Right renal cortex interstitium (tissue), 3 donors: ENCODE data around the gene CAMK2N1. TPM values are rescaled to one million over a fixed set of nuclear protein-coding genes. Genes with fewer than 3 reads are reported as not detected.
"Not testable (repeated sequence)": the region's sequence is repeated elsewhere in the genome, so short reads cannot be mapped to it uniquely, and the experiment has no call there.

ENCODE experiments used
- DNase-seq, 3 donors: peaks; one replicate each; pipeline ENCODE4 v3.0.0-alpha.2; 2013; ENCODE audit warnings: low read depth in 3 of 3, low spot score in 2 of 3
- polyA plus RNA-seq, 3 donors: library from polyadenylated mRNA; unstranded; fragments of 120-200 nt; gene quantifications; one replicate each; pipeline ENCODE4 v1.2.1, GENCODE V29; 2013; ENCODE audit not compliant: insufficient read length in 3 of 3

CAMK2N1 gene
- 10 to 100 TPM; 69.0 to 73.5 (median 72.3) TPM for polyA plus RNA-seq

DNA sequence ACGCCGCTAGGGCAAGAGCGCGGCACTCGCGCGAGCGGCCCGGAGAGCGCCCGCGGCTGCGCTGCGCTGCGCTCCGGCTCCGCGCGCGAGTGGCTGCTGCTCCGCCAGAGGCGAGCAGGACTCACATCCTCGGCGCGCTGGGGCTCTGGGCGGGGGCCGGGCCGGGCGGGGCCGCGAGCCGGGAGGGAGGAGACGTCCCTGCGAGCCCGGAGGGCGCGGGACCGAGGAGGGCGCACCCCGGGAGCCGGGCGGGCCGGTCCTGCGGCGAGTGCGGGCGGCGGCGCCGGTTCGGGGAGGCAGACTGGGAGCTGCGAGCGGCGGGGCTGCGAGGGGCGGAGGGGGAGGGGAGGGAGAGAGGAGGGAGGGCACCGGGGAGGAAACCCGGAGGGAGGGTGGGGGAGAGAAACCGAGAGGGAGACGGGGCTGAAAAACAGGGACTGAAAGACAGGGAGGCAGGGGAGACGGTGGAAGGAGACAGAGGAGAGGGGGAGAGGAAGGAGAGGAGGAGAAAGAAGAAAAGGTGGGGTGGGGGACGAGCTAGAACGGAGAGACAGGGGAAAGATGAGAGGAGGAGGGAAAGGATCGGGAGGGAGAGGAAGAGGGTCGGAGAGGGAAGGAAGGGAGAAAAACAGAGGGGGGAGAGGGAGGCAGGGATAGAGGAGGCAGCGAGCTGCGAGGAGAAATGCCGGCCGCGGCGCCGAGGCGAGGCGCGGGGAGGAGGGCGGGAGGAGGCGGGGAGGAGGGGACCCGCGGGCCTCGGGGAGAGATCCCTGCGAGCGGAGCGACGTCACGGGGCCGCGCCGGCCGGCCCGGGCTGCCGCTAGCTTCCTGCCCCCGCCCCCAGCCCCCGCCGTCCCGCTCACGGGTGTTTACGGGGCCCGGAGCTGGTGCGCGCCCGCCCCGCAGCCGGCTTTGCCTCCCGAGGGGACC lies at the start of gene CAMK2N1:
TSS of gene CAMK2N1 (minus strand) at position 684 of the 930 bp plus-strand sequence. CDS start 831 bp downstream, outside the sequence.
- no peak for DNase-seq

DNA sequence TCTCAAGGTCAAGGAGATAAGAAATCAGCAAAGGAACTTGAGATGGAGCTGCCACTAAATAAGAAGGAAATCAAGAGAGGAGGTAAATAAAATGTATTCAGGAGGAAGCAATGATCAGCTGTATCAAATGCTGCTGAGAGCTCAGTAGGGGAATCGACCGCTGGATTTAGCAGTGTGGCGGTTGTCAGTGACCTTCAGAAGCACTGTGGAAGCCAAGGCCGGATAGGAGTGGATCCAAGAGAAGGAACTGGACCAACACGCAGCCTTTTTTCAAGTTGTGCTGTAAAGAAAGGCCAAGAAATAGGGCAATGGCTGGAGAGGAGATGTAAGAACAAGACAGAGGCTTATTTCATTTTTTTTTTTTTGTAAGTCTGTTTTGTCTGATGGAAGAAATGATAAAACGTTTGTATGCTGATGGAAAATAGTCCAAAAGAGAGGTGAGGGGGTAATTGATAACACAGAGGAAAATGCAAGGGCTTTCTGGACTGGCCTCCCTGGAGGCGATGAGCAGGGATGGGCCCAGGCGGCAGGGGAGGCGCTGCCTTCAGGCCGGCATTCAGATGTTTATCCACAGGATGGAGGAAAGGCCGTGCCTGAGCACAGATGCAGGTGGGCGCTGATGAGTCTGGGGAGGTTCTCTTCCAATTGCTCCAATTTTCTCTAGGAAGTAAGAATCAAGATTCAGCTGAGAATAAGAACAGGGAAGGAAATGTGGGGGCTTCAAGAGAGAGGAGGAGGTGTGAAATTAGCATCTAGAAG lies 48.8 kb upstream of the CAMK2N1 start:
- no peak for DNase-seq

DNA sequence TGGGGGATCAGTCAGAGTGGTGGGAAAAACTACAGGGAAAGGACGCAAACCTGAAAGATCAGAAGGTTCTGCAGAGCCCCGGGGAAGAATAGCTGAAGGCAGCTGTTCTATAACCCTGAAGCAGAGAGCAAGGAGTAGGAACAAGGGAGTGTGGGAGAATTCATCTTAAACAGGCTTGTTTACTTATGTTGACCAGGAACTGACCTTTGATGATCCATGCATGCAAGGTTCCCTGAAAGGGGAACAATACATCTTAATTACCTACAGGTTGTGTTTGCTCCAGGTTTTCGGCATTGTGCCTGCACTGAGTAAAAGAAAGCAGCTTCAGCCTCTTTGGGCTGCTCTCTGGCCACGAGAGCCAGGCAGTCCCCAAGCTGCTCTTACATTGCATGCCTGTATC lies 47.6 kb upstream of the CAMK2N1 start:
- no peak for DNase-seq

DNA sequence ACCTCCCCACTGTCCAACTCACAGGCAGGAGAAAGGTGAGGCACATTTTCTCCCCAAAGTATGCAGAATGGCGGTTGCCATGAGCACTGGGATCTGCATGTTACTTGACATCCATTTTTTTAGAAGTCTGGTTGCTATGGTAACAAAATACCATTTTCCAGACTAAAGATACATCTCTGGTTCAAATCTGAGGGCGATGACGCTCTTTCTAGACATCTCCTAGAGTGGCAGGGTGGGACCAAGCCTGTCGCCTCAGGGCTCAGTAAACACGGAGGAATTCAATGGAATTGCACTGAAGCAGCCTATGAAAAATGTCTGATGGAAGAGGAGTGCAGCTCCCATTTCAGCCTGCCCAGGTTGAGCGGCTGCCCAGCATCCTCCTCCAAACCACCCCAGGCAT lies 44.9 kb upstream of the CAMK2N1 start:
- no peak for DNase-seq

DNA sequence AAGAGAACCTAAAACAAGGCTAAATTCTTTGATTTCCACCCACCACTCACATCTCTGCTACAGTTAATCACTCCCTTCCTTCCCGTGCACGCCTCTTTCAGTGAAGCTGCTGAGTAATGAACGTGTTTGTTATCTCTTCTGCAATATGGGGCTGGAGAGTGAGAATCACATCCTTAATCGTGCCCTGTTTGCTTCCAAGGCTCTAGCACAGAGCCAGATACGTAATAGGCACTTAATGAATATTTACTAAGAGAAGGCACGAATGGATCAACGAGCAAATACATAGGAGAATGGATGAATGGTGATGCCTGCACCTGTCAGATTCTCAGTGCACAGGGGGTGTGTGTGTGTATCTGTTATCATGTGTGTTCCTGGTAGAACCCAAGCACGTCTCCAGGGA lies 44.3 kb upstream of the CAMK2N1 start:
- DNase-seq, result no peak

DNA sequence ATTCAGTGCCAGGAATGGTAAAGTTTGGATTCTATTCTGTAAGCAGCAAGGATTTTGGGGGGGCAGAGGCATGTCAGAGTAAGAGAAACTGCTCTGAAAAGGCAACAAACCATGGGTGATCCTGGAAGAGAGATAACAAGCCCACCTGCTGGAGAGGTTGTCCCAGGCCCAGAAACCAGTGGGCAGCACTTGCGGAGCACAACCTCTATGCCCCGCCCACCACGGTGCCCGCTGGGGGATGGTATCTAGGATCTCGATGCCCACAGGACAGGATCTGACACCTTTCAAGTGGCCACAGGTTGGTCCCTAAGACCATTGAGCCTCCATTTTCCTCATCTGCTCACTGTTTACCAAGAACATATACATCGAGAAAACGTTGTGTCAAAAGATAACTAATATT lies 42.2 kb upstream of the CAMK2N1 start:
- no peak for DNase-seq

DNA sequence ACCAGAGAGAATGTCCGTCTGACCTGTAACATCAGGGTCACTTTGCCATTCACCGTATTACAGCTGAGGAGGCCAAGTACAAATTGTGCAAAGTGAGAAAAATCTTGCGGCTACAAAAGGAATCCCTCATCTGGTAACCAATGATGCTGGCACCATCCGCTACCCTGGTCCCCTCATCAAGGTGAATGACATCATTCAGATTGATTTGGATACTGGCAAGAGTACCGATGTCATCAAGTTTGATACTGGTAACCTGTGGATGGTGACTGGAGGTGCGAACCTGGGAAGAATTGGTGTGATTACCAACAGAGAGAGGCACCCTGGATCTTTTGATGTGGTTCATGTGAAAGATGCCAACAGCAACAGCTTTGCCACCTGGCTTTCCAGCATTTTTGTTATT lies 40.3 kb upstream of the CAMK2N1 start:
- DNase-seq, result no peak

DNA sequence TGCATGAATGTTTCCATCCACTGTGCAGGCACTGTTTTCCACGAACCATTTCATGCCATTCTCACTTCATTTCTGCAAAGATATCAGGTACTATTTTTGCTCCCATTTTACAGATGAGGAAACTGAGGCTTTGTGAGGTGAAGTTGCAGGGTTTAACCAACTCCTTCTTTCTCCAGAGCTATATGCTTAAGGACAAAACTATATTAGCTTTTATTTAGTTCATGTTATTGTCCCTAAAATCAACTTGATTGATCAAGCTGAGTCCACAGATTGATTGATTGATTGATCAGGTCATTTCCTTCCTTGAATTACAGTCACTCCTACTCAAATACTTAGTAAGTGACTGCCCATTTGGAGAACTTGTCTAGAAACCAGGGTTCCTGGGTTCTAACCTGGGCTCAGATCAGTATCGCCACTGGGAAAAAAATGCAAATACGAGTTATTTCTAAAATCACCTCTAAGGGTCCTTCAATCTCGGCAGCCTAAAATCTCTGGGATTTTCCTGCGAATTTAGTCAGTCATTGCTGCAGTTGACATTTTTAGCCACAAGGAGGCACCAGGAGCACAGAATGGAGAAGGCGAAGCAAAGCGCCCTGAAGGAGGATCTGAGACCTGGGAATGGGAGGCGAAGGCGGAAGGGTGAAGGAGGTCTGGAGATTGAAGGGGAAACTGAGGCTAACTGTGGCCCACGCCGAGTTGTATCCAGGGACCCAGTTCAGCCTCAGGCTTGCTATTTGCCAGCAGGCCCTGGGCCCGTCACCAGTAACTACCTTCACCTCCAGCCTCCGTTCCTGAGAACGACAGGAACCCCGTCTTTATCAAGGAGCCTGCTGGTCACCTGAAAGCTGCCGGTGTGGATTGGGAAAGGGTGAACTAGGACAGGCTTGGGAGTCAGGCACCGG lies 36.2 kb upstream of the CAMK2N1 start:
- peak; percentile 76 to 80 (median 77) for DNase-seq

DNA sequence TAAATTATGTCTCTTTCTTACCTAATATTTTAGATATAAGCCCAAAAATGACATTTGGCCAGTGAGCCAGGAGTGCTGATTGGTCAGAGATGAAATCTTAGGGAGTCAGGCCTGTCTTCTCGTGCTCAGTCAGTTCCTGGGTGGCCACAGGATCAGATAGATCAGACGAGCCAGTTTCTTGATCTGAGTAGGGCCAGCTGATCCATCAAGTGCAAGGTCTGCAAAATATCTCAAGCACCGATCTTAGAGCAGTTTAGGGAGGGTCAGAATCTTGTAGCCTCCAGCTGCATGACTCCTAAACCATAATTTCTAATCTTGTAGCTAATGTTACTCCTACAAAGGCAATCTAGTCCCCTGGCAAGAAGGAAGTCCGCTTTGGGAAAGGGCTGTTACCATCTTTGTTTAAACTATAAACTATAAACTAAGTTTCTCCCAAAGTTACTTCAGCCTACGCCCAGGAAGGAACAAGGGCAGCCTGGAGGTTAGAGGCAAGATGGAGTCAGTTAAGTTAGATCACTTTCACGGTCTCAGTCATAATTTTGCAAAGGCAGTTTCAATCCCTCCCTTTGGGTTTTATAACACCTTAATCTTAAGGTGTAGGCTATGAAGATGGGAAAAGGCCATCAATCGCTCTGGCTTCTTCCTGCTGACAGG lies 33.7 kb upstream of the CAMK2N1 start:
- DNase-seq, result not testable (repeated sequence)

DNA sequence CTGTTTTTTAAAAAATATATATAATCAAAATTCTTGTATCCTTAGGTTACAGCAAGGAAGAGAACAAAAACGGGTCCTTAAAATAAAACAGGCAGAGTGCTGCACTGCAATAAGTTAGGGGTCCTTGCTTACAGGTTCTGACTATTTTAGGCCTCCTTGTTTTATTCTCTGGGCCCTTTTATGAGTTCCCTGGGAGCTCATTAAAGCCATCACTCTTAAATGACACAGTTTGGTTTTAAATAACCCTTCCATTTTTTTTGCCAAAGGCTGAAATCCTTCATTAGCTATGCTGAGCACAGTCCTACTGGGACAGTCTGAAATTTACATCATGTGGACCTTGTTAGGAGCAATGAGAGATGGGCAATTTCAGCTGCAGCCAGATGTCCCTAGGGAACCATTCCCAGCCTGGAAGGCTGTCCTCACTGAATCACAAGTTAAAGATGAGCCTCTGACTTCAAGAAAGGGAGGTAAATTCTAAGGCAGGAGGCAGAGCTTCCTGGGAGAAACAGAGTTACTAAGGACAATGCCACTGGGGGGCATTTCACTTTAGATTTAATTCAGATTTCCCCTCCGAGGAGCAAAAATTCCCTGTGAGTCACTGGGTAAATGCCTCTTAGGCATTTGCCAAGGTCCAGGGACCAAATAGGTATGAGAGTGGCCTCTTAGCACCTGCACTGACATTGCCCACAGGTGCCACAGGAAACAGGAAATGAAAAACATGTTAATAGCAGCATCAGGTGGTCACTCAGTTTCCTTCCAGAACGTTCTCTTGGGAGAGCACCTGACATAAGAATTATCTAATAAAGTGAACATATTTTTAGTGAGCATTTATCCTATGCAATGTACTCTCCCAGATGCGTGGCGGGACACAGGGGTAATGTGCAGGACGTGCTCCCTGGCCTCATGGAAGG lies 25.8 kb upstream of the CAMK2N1 start:
- DNase-seq, result no peak

DNA sequence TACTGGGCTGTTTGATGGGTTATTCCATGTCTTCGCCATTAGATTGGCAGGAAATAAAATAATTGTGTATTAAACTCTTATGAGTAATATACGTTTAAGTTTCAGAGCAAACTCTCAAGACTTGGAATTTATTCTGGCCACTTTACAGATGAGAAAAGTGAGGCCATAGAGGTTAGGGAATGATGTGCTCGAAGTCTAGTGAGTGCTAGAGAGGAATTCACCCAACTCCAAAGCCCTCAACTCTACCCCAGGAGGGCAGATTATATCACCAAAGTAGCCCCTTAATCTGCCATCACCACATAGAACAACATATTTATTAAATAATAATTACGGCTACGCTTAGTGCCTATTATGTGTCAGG lies 22.4 kb upstream of the CAMK2N1 start:
- no peak for DNase-seq

DNA sequence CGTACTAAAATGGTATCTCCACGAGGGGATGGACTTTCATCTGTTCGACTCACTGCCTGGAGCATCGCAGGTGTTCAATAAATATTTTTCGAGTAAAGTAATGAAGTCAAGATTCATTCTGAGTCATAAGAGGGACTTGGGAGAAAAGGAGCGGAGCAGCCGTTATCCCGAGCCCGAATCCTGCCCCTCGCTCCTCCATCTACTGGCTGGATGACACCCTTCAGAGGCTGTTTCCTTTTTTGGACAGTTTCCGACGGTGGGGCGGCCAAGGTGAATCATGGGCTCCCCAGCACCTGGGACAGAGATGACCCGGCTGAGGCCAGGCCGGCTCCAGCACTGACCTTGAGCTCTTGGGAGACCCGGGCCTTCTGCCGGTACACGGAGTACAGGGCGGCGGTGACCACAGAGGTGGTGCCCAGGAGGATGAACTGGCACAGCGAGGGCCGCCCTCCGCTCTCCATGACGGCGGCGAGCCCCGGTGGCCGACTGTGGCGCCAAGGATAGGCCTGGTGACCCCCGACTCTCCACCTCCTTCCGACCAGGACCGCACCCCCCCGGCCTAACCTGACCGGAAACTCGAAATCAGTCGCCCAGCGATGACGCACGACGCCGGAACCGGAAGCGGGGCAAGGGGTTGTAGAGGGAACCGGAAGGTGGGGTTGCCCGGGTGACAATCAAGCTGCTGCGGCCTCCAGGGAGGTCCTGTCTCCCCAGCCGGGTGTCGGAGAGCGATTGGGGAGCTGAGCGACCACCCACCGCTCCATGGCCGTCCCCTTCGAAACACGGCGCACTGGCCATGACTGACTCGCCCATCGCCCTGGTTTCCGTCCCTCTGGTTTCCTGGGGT lies 21.8 kb upstream of the CAMK2N1 start, which contains the start of gene MUL1:
TSS of gene MUL1 (minus strand) at position 588 of the 847 bp plus-strand sequence. CDS start at position 461, 127 bp downstream.
- DNase-seq, result peak in 2 of 3 donors; percentile 90 to 92

DNA sequence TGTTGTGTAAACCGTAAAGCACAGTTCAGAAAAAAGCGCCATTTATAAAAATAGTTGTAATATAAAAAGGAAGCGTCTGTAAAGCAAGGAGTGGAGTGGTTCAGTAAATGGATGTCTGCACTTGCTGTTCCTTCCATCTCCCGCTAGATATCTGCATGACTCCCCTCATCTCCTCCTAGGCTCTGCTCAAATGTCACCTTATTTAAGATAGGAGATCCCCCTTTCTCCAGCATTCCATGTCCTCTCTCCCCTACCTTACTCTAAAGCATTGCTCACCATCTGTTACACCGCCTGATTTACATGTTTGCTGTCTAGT lies 21.2 kb upstream of the CAMK2N1 start:
- no peak for DNase-seq

DNA sequence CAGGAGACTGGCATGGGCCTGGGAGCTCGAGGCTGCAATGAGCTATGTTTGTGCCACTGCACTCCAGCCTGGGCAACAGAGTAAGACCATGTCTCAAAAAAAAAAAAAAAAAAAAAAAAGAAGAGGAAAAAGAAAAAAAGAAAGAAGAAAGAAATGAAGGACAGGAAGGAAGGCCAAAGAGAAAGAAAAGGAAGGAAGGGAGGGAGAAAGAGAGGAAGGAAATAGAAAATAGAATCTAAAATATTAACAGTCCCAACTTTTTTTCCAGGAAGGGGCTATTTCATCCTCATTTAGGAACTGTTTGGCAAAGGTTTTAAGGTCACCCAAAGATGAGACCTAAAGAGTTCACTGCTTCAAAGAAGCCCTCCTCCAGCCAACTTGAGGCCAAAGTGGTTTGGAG lies 19.5 kb upstream of the CAMK2N1 start:
- no peak for DNase-seq

DNA sequence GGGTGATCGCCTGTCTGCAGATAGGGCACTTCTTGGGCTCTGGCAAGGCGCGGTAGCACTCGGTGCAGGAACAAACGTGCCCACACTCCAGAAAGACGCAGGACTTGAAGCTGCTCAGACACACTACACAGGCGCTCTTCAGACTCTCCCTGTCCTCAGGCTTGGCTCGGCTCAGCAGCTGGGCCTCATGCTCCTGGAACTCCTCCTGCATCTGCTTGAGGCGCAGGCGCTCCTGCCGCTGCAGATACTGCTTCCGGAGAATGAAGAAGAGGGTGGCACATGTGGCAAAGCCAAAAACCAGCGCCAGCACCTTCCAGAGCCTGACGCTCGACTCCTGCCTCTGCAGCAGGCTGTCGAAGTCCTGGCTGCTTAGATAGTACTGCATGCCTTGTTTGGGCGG lies 14.7 kb upstream of the CAMK2N1 start:
- DNase-seq, result no peak

DNA sequence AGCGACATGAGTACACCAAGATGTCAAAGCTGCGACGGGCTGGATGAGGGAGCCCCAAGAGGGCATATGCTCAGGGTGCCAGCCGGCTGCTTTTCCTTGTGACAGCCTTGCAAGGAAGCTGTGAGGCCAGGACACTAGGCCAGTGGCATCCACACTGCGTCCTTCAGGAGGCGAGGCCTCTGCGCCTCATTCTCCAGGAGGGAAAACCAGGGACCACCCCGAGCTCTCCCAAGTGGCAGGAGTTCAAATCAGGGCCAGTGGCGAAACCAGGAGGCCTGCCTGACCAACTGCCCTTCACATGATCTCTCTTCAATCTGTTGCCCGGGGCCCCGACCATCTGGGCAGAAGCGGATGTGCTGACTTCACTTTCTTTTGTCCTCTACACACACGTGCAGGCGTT lies 13.7 kb upstream of the CAMK2N1 start:
- DNase-seq, result no peak

DNA sequence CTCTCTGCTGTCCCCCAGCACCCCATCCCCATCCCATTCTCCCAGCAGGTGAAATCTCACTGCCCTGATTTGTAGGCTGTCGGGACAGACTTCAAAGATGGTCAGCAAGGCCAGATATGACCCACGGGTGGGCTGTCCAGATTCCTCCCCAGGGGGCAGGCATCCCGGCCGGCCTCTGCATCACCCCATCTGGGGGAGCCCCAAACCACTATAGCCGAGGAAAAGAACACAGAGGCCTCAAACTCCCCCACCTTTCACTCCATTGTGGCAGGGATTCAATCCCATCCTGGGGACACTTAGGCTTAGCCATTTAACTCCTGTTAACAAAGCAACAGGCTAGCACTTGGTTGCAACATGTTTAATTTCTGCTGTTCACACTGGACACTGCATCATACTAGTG lies 13.1 kb upstream of the CAMK2N1 start:
- no peak for DNase-seq

DNA sequence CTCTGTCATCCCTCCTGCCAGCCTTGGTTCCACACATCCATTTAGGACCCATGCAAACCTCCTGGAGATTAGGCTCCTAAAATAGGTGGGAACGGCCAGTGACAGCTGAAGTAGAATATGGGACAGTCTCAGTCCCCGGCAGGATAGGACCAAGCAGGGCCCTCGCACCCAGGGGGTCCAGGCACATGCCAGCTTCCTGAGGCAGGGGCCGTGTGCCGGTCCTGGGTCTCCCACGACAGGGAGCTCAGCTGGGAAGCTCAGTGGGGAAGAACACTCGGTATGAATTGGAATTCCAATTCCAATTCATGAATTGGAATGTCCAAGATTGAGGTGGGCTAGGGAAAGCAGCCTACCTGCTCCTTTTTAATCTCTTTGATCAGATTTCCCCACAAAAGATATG lies 12.1 kb upstream of the CAMK2N1 start:
- DNase-seq, result no peak
